Sigmoid colon (tissue), 4 donors: ENCODE results near the gene PIWIL1.

Source experiments
- POLR2AphosphoS5 ChIP-seq, 4 donors: sonication (generic); formaldehyde crosslinking; IDR thresholded peaks; one replicate each; pipeline ENCODE4 v1.6.1; 2017; ENCODE audit warnings: antibody characterized with exemption in 4 of 4
- TF ChIP-seq, protein P1 (sequence below), 4 experiments: fragments of 450-650 bp in 3 of 4; fragments of 200-600 bp in 1 of 4; IDR thresholded peaks; one replicate each; pipeline ENCODE4 v1.5.1; 2016 to 2019; ENCODE audit warnings: antibody characterized with exemption in 4 of 4, mild to moderate bottlenecking in 3 of 4, moderate library complexity in 2 of 4

DNA sequence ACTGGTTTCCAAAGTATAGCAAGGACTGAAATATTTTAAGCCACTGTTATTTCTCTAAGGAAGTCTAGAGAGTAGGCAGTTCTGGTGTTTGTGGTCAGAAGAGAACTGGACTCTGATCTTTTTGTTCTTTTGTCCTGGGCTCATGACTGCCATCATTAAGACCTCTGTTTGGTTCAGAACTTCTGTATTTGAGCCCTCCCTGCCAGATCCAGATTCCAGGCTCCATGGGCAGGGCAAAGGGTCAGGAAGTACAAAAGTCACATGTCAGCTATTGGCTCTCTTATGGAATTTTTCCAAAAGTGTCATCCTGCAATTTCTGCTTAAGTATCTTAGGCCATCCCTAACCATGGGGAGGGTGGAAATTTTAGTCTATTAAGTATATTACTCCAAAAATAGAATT, 6.8 kb downstream of the PIWIL1 start:
- no peak for TF ChIP-seq POLR2AphosphoS5 (IDR thresholded peaks at IDR 0.05)
- TF ChIP-seq, protein P1, sequence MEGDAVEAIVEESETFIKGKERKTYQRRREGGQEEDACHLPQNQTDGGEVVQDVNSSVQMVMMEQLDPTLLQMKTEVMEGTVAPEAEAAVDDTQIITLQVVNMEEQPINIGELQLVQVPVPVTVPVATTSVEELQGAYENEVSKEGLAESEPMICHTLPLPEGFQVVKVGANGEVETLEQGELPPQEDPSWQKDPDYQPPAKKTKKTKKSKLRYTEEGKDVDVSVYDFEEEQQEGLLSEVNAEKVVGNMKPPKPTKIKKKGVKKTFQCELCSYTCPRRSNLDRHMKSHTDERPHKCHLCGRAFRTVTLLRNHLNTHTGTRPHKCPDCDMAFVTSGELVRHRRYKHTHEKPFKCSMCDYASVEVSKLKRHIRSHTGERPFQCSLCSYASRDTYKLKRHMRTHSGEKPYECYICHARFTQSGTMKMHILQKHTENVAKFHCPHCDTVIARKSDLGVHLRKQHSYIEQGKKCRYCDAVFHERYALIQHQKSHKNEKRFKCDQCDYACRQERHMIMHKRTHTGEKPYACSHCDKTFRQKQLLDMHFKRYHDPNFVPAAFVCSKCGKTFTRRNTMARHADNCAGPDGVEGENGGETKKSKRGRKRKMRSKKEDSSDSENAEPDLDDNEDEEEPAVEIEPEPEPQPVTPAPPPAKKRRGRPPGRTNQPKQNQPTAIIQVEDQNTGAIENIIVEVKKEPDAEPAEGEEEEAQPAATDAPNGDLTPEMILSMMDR (IDR thresholded peaks at IDR 0.05): no peak
